Activated CD4-positive, CD25-positive, alpha-beta regulatory T cell treated with anti-CD3 and anti-CD28 coated beads, Interleukin-2, amount 50 U/mL, for 16 hours (primary cell): Measurements from ENCODE around the gene TEX22.

Source experiments
- DNase-seq: peaks from one replicate; pipeline ENCODE4 v3.0.0-alpha.2; 2020; ENCODE audit warnings: low read depth, low spot score

TEX22 gene

GRCh38 chr14:105455766-105456660, 57.7 kb downstream of the TEX22 start:
- DNase-seq: no peak

GRCh38 chr14:105456736-105457617, 58.6 kb downstream of the TEX22 start:
- no peak for DNase-seq

- no peak for DNase-seq
Measured at GRCh38 chr14:105458010-105458409, 59.7 kb downstream of the TEX22 start.

- no peak for DNase-seq
Measured at GRCh38 chr14:105458571-105458970, 60.2 kb downstream of the TEX22 start.

- DNase-seq: no peak
Measured at GRCh38 chr14:105460116-105460515, 61.8 kb downstream of the TEX22 start.

GRCh38 chr14:105460616-105461015, 62.3 kb downstream of the TEX22 start:
- no peak for DNase-seq

- DNase-seq: no peak
Measured at GRCh38 chr14:105461903-105462302, 63.6 kb downstream of the TEX22 start.
